ENCODE data around the gene ATE1.
"Not testable (repeated sequence)": the region's sequence is repeated elsewhere in the genome, so short reads cannot be mapped to it uniquely, and the experiment has no call there.

The ATE1 gene

GRCh38 chr10:121927841-121928527, at the start of gene ATE1:
Gene ATE1 (minus strand): TSS chr10:121928031. CDS start chr10:121927949, 82 bp downstream.
- H3K4me1 ChIP-seq (ENCODE audit: insufficient read depth, low read length), result no peaks in the 10 kb centered on the region

GRCh38 chr10:121976607-121977006, 48.8 kb upstream of the ATE1 start:
- H3K36me3 ChIP-seq (ENCODE audit: insufficient read depth, low read length), result no peaks in the 10 kb centered on the region
- H3K4me1 ChIP-seq (ENCODE audit: insufficient read depth, low read length), result no peaks in the 10 kb centered on the region; the same call in 1 of the 2 replicates
- H3K9me3 ChIP-seq (ENCODE audit: control insufficient read depth, insufficient read depth, low read length), result 0 out of 2 replicates have a peak, but pooled peaks cover 5% of the 10 kb centered on the region
- no peak overlapping the region for H3K9ac ChIP-seq (ENCODE audit: low read depth, low read length)

More at GRCh38 chr10:121927841-121928527, at the start of gene ATE1:
- H3K9ac ChIP-seq (ENCODE audit: low read depth, low read length), result peak within 1 kb of the TSS; percentile 99
- H3K36me3 ChIP-seq (ENCODE audit: insufficient read depth, low read length), result no peaks in the 10 kb centered on the region
- H3K9me3 ChIP-seq (ENCODE audit: control insufficient read depth, insufficient read depth, low read length), result no peaks in the 10 kb centered on the region

DNA sequence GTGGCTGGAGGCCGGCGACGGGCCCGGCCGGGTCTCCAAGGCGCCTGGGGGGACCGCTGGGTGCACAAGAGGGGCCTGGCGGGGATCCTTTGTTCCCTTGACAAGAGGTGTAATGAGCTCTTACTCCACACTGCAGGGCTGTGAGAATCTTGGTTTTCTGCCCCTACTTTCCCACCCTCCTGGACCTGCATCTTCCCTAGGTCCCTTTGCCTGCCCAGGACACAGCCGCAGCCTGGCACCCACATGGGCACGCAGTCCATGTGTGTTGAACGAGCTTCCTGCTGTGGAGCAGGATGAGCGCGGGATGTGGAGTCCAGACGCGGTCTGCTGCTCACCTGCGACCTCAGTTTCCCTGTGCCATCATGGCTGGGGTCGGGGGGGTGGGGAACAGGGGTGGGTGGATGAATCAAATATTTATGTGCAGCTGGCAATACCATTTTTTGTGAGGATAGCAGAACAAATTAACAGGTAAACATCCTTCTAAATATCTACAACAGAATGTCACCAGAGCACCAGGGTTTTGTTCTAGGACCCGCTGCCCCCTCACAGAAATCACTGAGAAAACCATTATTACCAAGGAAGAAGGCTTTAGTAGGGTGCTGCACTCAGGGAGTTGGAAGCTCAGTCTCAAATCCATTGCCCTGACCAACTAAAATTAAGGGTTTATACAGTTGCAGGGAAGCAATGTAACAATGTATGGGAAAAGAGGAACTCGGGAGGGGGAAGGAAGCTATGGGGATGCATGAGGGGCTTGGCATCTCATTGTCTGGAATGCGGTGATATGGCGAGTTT, 47.7 kb upstream of the ATE1 start:
- H3K9ac ChIP-seq (ENCODE audit: low read depth, low read length), result peak overlapping the region; percentile 96
- H3K4me1 ChIP-seq (ENCODE audit: insufficient read depth, low read length), result no peaks in the 10 kb centered on the region; the same call in 1 of the 2 replicates
- 0 out of 2 replicates have a peak, but pooled peaks cover 5% of the 10 kb centered on the region for H3K9me3 ChIP-seq (ENCODE audit: control insufficient read depth, insufficient read depth, low read length)
- no peaks in the 10 kb centered on the region for H3K36me3 ChIP-seq (ENCODE audit: insufficient read depth, low read length)

GRCh38 chr10:121974535-121975294, 46.9 kb upstream of the ATE1 start, which contains the start of gene NSMCE4A:
Gene NSMCE4A (minus strand): TSS chr10:121975217. CDS start chr10:121975165, 52 bp downstream.
- H3K9me3 ChIP-seq (ENCODE audit: control insufficient read depth, insufficient read depth, low read length), result 0 out of 2 replicates have a peak, but pooled peaks cover 5% of the 10 kb centered on the region
- H3K9ac ChIP-seq (ENCODE audit: low read depth, low read length), result peak within 1 kb of the TSS; percentile 96
- H3K4me1 ChIP-seq (ENCODE audit: insufficient read depth, low read length), result no peaks in the 10 kb centered on the region; the same call in 1 of the 2 replicates
- H3K36me3 ChIP-seq (ENCODE audit: insufficient read depth, low read length), result no peaks in the 10 kb centered on the region

GRCh38 chr10:121974019-121974534, 46.2 kb upstream of the ATE1 start:
- H3K36me3 ChIP-seq (ENCODE audit: insufficient read depth, low read length), result no peaks in the 10 kb centered on the region
- no peaks in the 10 kb centered on the region; the same call in 1 of the 2 replicates for H3K4me1 ChIP-seq (ENCODE audit: insufficient read depth, low read length)
- 0 out of 2 replicates have a peak, but pooled peaks cover 5% of the 10 kb centered on the region for H3K9me3 ChIP-seq (ENCODE audit: control insufficient read depth, insufficient read depth, low read length)
- peak overlapping the region; percentile 96 for H3K9ac ChIP-seq (ENCODE audit: low read depth, low read length)

DNA sequence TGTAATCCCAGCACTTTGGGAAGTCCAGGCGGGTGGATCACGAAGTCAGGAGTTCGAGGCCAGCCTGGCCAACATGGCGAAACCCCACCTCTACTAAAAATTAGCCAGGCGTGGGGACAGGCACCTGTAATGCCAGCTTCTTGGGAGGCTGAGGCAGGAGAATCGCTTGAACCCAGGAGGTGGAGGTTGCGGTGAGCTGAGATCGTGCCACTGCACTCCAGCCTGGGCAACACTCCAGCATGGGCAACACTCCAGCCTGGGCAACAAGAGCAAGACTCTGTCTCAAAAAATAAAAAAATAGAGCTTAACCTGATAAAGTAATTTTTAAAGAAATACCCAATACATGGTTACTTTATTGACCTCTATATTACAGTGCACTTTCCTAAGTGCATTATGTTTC, 41.3 kb upstream of the ATE1 start:
- peaks cover 21% of the 10 kb centered on the region for H3K36me3 ChIP-seq (ENCODE audit: insufficient read depth, low read length)
- H3K9me3 ChIP-seq (ENCODE audit: control insufficient read depth, insufficient read depth, low read length); H3K9ac ChIP-seq (ENCODE audit: low read depth, low read length); H3K4me1 ChIP-seq (ENCODE audit: insufficient read depth, low read length): not testable (repeated sequence)

GRCh38 chr10:121965996-121966395, 38.2 kb upstream of the ATE1 start:
- Histone ChIP-seq H3K9ac (ENCODE audit: low read depth, low read length) (no peak overlapping the region), H3K9me3 (ENCODE audit: control insufficient read depth, insufficient read depth, low read length) (no peaks in the 10 kb centered on the region), H3K36me3 (ENCODE audit: insufficient read depth, low read length) (peaks cover 23% of the 10 kb centered on the region), H3K4me1 (ENCODE audit: insufficient read depth, low read length) (no peaks in the 10 kb centered on the region)

DNA sequence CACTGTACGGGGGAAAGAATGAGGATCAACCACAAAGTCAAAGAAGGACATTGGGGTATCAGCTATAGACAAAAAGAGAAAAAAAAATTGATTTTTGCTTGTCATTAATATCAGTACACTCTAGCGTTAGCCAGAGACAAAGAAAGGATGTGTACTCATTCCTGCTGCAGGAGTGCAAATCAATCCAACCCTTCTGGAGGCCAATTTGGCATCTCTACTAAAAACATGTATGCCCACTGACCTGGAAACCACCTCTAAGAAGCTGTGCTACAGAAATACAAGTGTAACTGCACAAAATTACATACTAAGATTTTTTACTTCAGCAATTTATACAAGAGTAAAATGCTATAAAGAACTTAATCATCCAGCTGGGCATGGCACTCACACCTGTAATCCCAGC, 33.6 kb upstream of the ATE1 start:
- Histone ChIP-seq H3K36me3 (ENCODE audit: insufficient read depth, low read length) (peaks cover 12% of the 10 kb centered on the region), H3K4me1 (ENCODE audit: insufficient read depth, low read length) (peaks cover 14% of the 10 kb centered on the region), H3K9me3 (ENCODE audit: control insufficient read depth, insufficient read depth, low read length) (no peaks in the 10 kb centered on the region), H3K9ac (ENCODE audit: low read depth, low read length) (no peak overlapping the region)

DNA sequence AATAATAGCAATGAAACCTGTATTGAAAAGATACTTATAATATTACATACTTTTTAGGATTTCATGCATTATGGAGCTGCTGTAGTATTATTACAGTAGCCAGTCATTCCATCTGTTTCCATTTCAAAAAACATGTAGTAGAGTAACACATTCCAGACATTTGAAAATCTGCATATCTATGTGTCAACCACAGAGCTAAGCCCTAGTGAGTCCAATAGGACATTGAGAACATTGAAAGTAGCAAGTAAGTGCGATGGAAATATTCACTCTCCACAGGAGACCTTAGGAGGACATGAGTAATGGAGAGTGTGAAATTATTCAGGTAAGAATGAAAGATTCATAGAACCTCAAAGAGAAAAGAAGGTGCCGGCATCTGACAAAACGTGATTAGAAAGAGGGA, 31.8 kb upstream of the ATE1 start:
- Histone ChIP-seq H3K9me3 (ENCODE audit: control insufficient read depth, insufficient read depth, low read length) (no peaks in the 10 kb centered on the region), H3K36me3 (ENCODE audit: insufficient read depth, low read length) (peaks cover 5% of the 10 kb centered on the region; the same call in 1 of the 2 replicates), H3K9ac (ENCODE audit: low read depth, low read length) (no peak overlapping the region), H3K4me1 (ENCODE audit: insufficient read depth, low read length) (peaks cover 14% of the 10 kb centered on the region)

DNA sequence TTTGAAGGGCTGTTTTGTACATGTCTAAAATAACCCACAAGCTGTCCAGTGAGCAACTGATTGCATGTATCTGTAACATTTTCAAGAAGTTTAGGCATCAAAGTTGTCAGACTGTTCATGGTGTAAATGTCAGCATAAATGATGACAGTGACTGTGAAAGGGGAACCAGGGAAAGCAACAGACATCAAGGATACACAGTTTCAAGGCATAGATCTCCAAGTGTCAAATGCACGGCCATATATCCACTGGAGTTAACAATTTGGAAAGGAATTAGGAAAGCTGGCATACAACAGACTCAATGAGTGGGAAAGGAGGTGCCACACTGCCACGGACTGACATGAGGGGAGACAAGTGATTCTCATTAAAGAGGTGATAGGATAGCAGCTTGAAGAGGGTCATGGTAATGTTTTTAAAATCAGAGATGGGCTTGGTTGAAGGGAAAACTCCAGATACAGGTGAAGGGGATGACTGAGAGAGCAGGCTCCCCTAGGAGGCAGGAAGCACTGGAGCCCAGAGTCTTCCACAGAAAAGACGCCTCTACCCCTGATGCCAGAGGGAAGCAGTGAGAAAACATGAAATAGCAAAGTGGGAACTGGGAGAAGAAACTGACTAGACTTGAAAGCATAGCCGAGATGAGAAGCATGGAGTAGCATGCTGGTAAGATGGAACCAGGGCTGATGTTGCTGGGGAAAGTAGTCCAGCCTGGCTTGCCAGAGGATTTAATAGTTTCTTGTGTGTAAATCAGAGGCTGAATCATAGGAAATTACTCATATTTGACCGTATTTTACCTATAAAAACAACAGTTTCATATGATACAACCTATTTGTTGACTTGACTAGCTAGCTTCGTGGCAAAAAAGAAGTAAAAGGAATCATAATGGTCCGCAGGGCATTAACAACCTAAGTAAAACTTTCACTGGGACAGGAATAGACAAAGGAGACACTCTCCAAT, 28.6 kb upstream of the ATE1 start:
- Histone ChIP-seq H3K36me3 (ENCODE audit: insufficient read depth, low read length) (peaks cover 3% of the 10 kb centered on the region; the same call in 1 of the 2 replicates), H3K9ac (ENCODE audit: low read depth, low read length) (no peak overlapping the region), H3K9me3 (ENCODE audit: control insufficient read depth, insufficient read depth, low read length) (no peaks in the 10 kb centered on the region), H3K4me1 (ENCODE audit: insufficient read depth, low read length) (peaks cover 14% of the 10 kb centered on the region)

- Histone ChIP-seq H3K36me3 (ENCODE audit: insufficient read depth, low read length) (no peaks in the 10 kb centered on the region; the same call in 1 of the 2 replicates), H3K9me3 (ENCODE audit: control insufficient read depth, insufficient read depth, low read length) (no peaks in the 10 kb centered on the region), H3K4me1 (ENCODE audit: insufficient read depth, low read length) (peaks cover 13% of the 10 kb centered on the region), H3K9ac (ENCODE audit: low read depth, low read length) (no peak overlapping the region)
Measured at GRCh38 chr10:121952226-121952625, 24.4 kb upstream of the ATE1 start.

GRCh38 chr10:121949451-121949850, 21.6 kb upstream of the ATE1 start:
- no peaks in the 10 kb centered on the region for H3K9me3 ChIP-seq (ENCODE audit: control insufficient read depth, insufficient read depth, low read length)
- peaks cover 13% of the 10 kb centered on the region for H3K4me1 ChIP-seq (ENCODE audit: insufficient read depth, low read length)
- H3K9ac ChIP-seq (ENCODE audit: low read depth, low read length), result no peak overlapping the region
- H3K36me3 ChIP-seq (ENCODE audit: insufficient read depth, low read length), result no peaks in the 10 kb centered on the region

DNA sequence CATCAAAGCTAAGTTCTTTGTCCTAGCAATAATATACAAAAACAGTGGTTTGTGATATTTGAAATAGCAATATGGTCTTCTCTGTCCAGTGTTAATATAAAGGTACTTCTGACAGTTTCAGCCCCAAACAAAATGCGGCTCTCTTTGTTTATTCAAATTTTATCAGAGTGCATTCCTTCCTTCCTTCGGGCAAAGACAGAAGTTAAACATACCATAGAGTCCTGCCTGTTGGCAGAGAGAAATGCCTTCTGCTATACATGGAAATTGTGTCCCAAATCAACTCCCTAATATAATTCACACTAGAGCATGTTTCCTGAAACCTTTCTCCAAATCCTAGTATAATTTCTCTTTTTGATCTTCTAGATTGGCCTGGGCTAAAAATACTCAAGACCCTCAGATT, 21.2 kb upstream of the ATE1 start:
- no peaks in the 10 kb centered on the region for H3K9me3 ChIP-seq (ENCODE audit: control insufficient read depth, insufficient read depth, low read length)
- H3K4me1 ChIP-seq (ENCODE audit: insufficient read depth, low read length), result peaks cover 13% of the 10 kb centered on the region
- no peak overlapping the region for H3K9ac ChIP-seq (ENCODE audit: low read depth, low read length)
- no peaks in the 10 kb centered on the region for H3K36me3 ChIP-seq (ENCODE audit: insufficient read depth, low read length)
